ENCODE results near the gene NPC1.
"Not testable (repeated sequence)": the region's sequence is repeated elsewhere in the genome, so short reads cannot be mapped to it uniquely, and the experiment has no call there.

The NPC1 gene

DNA sequence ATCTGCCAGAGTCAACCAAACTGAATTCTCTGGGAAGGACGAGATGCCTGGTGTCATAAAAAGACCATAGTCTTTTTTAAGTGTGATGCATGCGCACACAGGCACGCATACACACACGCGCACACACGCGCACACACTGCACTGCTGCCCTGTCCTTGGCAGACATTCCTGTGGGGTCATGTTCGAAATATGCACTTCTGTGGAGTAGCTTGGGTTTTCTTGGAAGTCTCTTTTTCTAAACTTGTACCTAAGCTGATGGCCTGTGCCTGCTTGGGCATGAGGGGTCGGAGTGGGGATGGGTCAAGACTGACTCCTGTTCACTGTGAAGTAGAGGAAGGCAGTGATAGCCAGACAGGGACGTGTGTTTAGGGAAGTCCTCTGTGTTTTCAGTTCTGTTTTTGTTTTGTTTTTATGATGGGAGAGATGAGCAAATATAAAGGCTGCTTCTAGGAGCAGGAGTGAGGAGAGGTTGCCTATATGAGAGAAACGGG is 87.0 kb downstream of the NPC1 start:
- Histone ChIP-seq H3K9me3 (ENCODE audit: control insufficient read depth in 1 of 2, low read length in 2 of 2) (no peaks in the 10 kb centered on the region), H3K27me3 (ENCODE audit: control insufficient read depth in 1 of 2, insufficient read depth in 2 of 2, low read length in 2 of 2) (no peaks in the 10 kb centered on the region), H3K4me1 (ENCODE audit: control insufficient read depth in 1 of 2, insufficient read depth in 2 of 2, low read length in 2 of 2) (peaks cover 13 to 16% of the 10 kb centered on the region in 2 donors), H3K4me3 (ENCODE audit: low read depth in 1 of 2, low read length in 2 of 2) (no peak overlapping the region), H3K36me3 (ENCODE audit: control insufficient read depth in 1 of 2, insufficient read depth in 2 of 2, low read length in 2 of 2) (no peaks in the 10 kb centered on the region), H3K27ac (ENCODE audit: low read depth, low read length) (no peak overlapping the region), H3K9ac (ENCODE audit: low read depth in 1 of 2, low read length in 2 of 2) (no peak overlapping the region)

- H3K9ac ChIP-seq (ENCODE audit: low read depth in 1 of 2, low read length in 2 of 2): no peak overlapping the region
- no peaks in the 10 kb centered on the region for H3K27me3 ChIP-seq (ENCODE audit: control insufficient read depth in 1 of 2, insufficient read depth in 2 of 2, low read length in 2 of 2)
- H3K36me3 ChIP-seq (ENCODE audit: control insufficient read depth in 1 of 2, insufficient read depth in 2 of 2, low read length in 2 of 2): no peaks in the 10 kb centered on the region
- H3K27ac ChIP-seq (ENCODE audit: low read depth, low read length): no peak overlapping the region
- no peaks in the 10 kb centered on the region for H3K9me3 ChIP-seq (ENCODE audit: control insufficient read depth in 1 of 2, low read length in 2 of 2)
- H3K4me1 ChIP-seq (ENCODE audit: control insufficient read depth in 1 of 2, insufficient read depth in 2 of 2, low read length in 2 of 2): peaks cover 12 to 14% of the 10 kb centered on the region in 2 donors
- H3K4me3 ChIP-seq (ENCODE audit: low read depth in 1 of 2, low read length in 2 of 2): no peak overlapping the region
These were observed 87.4 kb downstream of the NPC1 start for GRCh38 chr18:23498877-23499276.

- Histone ChIP-seq H3K9me3 (ENCODE audit: control insufficient read depth in 1 of 2, low read length in 2 of 2) (no peaks in the 10 kb centered on the region), H3K27me3 (ENCODE audit: control insufficient read depth in 1 of 2, insufficient read depth in 2 of 2, low read length in 2 of 2) (no peaks in the 10 kb centered on the region), H3K4me3 (ENCODE audit: low read depth in 1 of 2, low read length in 2 of 2) (no peak overlapping the region), H3K4me1 (ENCODE audit: control insufficient read depth in 1 of 2, insufficient read depth in 2 of 2, low read length in 2 of 2) (peaks cover 12 to 14% of the 10 kb centered on the region in 2 donors), H3K27ac (ENCODE audit: low read depth, low read length) (no peak overlapping the region), H3K36me3 (ENCODE audit: control insufficient read depth in 1 of 2, insufficient read depth in 2 of 2, low read length in 2 of 2) (no peaks in the 10 kb centered on the region), H3K9ac (ENCODE audit: low read depth in 1 of 2, low read length in 2 of 2) (no peak overlapping the region)
These were observed 88.2 kb downstream of the NPC1 start for GRCh38 chr18:23498117-23498516.

GRCh38 chr18:23495723-23496440 is 90.4 kb downstream of the NPC1 start:
- H3K9me3 ChIP-seq (ENCODE audit: control insufficient read depth in 1 of 2, low read length in 2 of 2): no peaks in the 10 kb centered on the region
- H3K4me3 ChIP-seq (ENCODE audit: low read depth in 1 of 2, low read length in 2 of 2): no peak overlapping the region
- H3K27ac ChIP-seq (ENCODE audit: low read depth, low read length): no peak overlapping the region
- no peak overlapping the region for H3K9ac ChIP-seq (ENCODE audit: low read depth in 1 of 2, low read length in 2 of 2)
- no peaks in the 10 kb centered on the region for H3K36me3 ChIP-seq (ENCODE audit: control insufficient read depth in 1 of 2, insufficient read depth in 2 of 2, low read length in 2 of 2)
- peaks cover 4 to 5% of the 10 kb centered on the region in 2 donors for H3K4me1 ChIP-seq (ENCODE audit: control insufficient read depth in 1 of 2, insufficient read depth in 2 of 2, low read length in 2 of 2)
- H3K27me3 ChIP-seq (ENCODE audit: control insufficient read depth in 1 of 2, insufficient read depth in 2 of 2, low read length in 2 of 2): no peaks in the 10 kb centered on the region

- Histone ChIP-seq H3K27ac (ENCODE audit: low read depth, low read length) (no peak overlapping the region), H3K4me3 (ENCODE audit: low read depth in 1 of 2, low read length in 2 of 2) (no peak overlapping the region), H3K9me3 (ENCODE audit: control insufficient read depth in 1 of 2, low read length in 2 of 2) (no peaks in the 10 kb centered on the region), H3K9ac (ENCODE audit: low read depth in 1 of 2, low read length in 2 of 2) (no peak overlapping the region), H3K36me3 (ENCODE audit: control insufficient read depth in 1 of 2, insufficient read depth in 2 of 2, low read length in 2 of 2) (no peaks in the 10 kb centered on the region), H3K27me3 (ENCODE audit: control insufficient read depth in 1 of 2, insufficient read depth in 2 of 2, low read length in 2 of 2) (no peaks in the 10 kb centered on the region), H3K4me1 (ENCODE audit: control insufficient read depth in 1 of 2, insufficient read depth in 2 of 2, low read length in 2 of 2) (peaks cover 4 to 5% of the 10 kb centered on the region in 2 donors)
These were observed 91.3 kb downstream of the NPC1 start for GRCh38 chr18:23494992-23495391.

DNA sequence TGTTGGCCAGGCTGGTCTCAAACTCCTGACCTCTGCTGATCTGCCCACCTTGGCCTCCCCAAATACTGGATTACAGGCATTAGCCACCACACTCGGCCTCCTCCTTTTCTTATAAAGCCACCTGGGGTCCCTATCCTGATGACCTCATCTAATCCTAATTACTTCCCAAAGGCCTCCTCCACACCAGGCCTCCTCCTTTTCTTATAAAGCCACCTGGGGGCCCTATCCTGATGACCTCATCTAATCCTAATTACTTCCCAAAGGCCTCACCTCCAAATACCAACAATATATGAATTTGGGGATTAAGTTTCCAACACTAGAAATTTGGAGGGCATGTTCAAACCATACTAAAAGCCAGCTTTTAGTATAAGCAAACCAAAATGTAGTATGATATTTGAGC is 92.7 kb downstream of the NPC1 start:
- Histone ChIP-seq H3K4me3 (ENCODE audit: low read depth in 1 of 2, low read length in 2 of 2) (no peak overlapping the region), H3K36me3 (ENCODE audit: control insufficient read depth in 1 of 2, insufficient read depth in 2 of 2, low read length in 2 of 2) (no peaks in the 10 kb centered on the region), H3K9ac (ENCODE audit: low read depth in 1 of 2, low read length in 2 of 2) (no peak overlapping the region), H3K27me3 (ENCODE audit: control insufficient read depth in 1 of 2, insufficient read depth in 2 of 2, low read length in 2 of 2) (no peaks in the 10 kb centered on the region), H3K27ac (ENCODE audit: low read depth, low read length) (no peak overlapping the region), H3K9me3 (ENCODE audit: control insufficient read depth in 1 of 2, low read length in 2 of 2) (no peaks in the 10 kb centered on the region), H3K4me1 (ENCODE audit: control insufficient read depth in 1 of 2, insufficient read depth in 2 of 2, low read length in 2 of 2) (peaks cover 3 to 5% of the 10 kb centered on the region in 2 donors)

DNA sequence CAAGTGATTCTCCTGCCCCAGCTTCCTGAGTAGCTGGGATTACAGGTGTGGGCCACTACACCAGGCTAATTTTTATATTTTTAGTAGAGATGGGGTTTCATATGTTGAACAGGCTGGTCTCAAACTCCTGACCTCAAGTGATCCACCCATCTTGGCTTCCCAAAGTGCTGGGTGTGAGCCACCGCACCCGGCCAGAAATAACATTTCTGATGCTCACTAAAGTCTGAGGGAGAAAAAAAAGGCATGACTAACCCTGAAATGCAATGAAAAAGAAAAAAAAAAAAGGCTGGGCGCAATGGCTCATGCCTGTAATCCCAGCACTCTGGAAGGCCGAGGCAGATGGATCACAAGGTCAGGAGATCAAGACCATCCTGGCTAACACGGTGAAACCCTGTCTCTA is 96.7 kb downstream of the NPC1 start:
- H3K4me3 ChIP-seq (ENCODE audit: low read depth in 1 of 2, low read length in 2 of 2); H3K27me3 ChIP-seq (ENCODE audit: control insufficient read depth in 1 of 2, insufficient read depth in 2 of 2, low read length in 2 of 2); H3K36me3 ChIP-seq (ENCODE audit: control insufficient read depth in 1 of 2, insufficient read depth in 2 of 2, low read length in 2 of 2); H3K27ac ChIP-seq (ENCODE audit: low read depth, low read length); H3K9ac ChIP-seq (ENCODE audit: low read depth in 1 of 2, low read length in 2 of 2); H3K9me3 ChIP-seq (ENCODE audit: control insufficient read depth in 1 of 2, low read length in 2 of 2); H3K4me1 ChIP-seq (ENCODE audit: control insufficient read depth in 1 of 2, insufficient read depth in 2 of 2, low read length in 2 of 2): not testable (repeated sequence)

- Histone ChIP-seq H3K4me3 (ENCODE audit: low read depth in 1 of 2, low read length in 2 of 2) (peak overlapping the region; percentile 33 to 46), H3K27ac (ENCODE audit: low read depth, low read length) (peak overlapping the region; percentile 20)
These were observed 98.4 kb downstream of the NPC1 start for GRCh38 chr18:23487738-23488570.

DNA sequence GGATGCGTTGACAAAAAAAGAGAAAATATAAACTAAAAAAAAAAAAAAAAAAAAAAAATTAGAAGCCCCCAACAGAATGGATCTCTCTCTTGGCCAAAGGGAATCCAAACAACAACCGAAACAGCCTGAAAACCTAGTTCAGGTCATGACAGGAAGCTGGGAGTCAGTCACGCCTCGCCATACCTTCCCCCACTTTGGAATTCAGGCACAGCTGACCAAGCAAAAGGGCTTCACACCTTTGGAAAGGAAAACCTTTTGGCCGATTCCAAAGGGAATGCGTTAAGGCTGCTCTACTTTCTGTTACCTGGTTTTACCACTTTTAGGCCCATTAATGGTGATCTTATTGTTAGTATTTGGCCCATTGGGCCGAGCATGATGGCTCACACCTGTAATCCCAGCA is 100.9 kb downstream of the NPC1 start:
- no peak overlapping the region for H3K4me3 ChIP-seq (ENCODE audit: low read depth in 1 of 2, low read length in 2 of 2)
- peaks cover 0 to 4% of the 10 kb centered on the region in 2 donors for H3K4me1 ChIP-seq (ENCODE audit: control insufficient read depth in 1 of 2, insufficient read depth in 2 of 2, low read length in 2 of 2)
- no peak overlapping the region for H3K27ac ChIP-seq (ENCODE audit: low read depth, low read length)
- H3K9me3 ChIP-seq (ENCODE audit: control insufficient read depth in 1 of 2, low read length in 2 of 2): no peaks in the 10 kb centered on the region
- no peak overlapping the region for H3K9ac ChIP-seq (ENCODE audit: low read depth in 1 of 2, low read length in 2 of 2)
- peaks cover 9 to 26% of the 10 kb centered on the region in 2 donors for H3K36me3 ChIP-seq (ENCODE audit: control insufficient read depth in 1 of 2, insufficient read depth in 2 of 2, low read length in 2 of 2)
- no peaks in the 10 kb centered on the region for H3K27me3 ChIP-seq (ENCODE audit: control insufficient read depth in 1 of 2, insufficient read depth in 2 of 2, low read length in 2 of 2)

More at GRCh38 chr18:23487738-23488570, 98.4 kb downstream of the NPC1 start:
- H3K27me3 ChIP-seq (ENCODE audit: control insufficient read depth in 1 of 2, insufficient read depth in 2 of 2, low read length in 2 of 2): no peaks in the 10 kb centered on the region
- H3K9me3 ChIP-seq (ENCODE audit: control insufficient read depth in 1 of 2, low read length in 2 of 2): no peaks in the 10 kb centered on the region
- H3K4me1 ChIP-seq (ENCODE audit: control insufficient read depth in 1 of 2, insufficient read depth in 2 of 2, low read length in 2 of 2): peaks cover 0 to 4% of the 10 kb centered on the region in 2 donors
- H3K9ac ChIP-seq (ENCODE audit: low read depth in 1 of 2, low read length in 2 of 2): peak overlapping the region in 1 of 2 donors; percentile 33
- H3K36me3 ChIP-seq (ENCODE audit: control insufficient read depth in 1 of 2, insufficient read depth in 2 of 2, low read length in 2 of 2): peaks cover 0 to 4% of the 10 kb centered on the region in 2 donors

GRCh38 chr18:23484561-23485182 is 101.6 kb downstream of the NPC1 start:
- H3K27ac ChIP-seq (ENCODE audit: low read depth, low read length): no peak overlapping the region

More at GRCh38 chr18:23484561-23485182, 101.6 kb downstream of the NPC1 start:
- no peaks in the 10 kb centered on the region for H3K27me3 ChIP-seq (ENCODE audit: control insufficient read depth in 1 of 2, insufficient read depth in 2 of 2, low read length in 2 of 2)
- peaks cover 16 to 33% of the 10 kb centered on the region in 2 donors for H3K36me3 ChIP-seq (ENCODE audit: control insufficient read depth in 1 of 2, insufficient read depth in 2 of 2, low read length in 2 of 2)
- no peaks in the 10 kb centered on the region for H3K9me3 ChIP-seq (ENCODE audit: control insufficient read depth in 1 of 2, low read length in 2 of 2)
- H3K9ac ChIP-seq (ENCODE audit: low read depth in 1 of 2, low read length in 2 of 2): no peak overlapping the region
- H3K4me3 ChIP-seq (ENCODE audit: low read depth in 1 of 2, low read length in 2 of 2): no peak overlapping the region
- H3K4me1 ChIP-seq (ENCODE audit: control insufficient read depth in 1 of 2, insufficient read depth in 2 of 2, low read length in 2 of 2): peaks cover 0 to 4% of the 10 kb centered on the region in 2 donors

Data from duodenal mucosa (tissue), 2 donors.